Cardiac muscle cell (in vitro differentiated cells and primary cell): ENCODE measurements around the gene HS3ST6. TPM values are rescaled to one million over a fixed set of nuclear protein-coding genes. Genes with fewer than 3 reads are reported as not detected.

Experiments used
- DNase-seq, 2 donors: peaks; one replicate each; pipeline versions ENCODE4 v3.0.0 to v3.0.0-alpha.2; 2010 to 2017; ENCODE audit warnings: low read depth in 1 of 2, low spot score in 1 of 2
- H3K27ac ChIP-seq: fragments of 200-600 bp; sonication (generic); 2 replicates; pipeline ENCODE4 v1.5.1; 2016
- H3K27me3 ChIP-seq: fragments of 200-600 bp; sonication (generic); 2 replicates; pipeline ENCODE4 v1.6.0; 2016; ENCODE audit warnings: control low read depth
- H3K36me3 ChIP-seq: fragments of 200-600 bp; sonication (generic); 2 replicates; pipeline ENCODE4 v1.5.1; 2016; ENCODE audit warnings: control low read depth
- H3K4me1 ChIP-seq: fragments of 200-600 bp; sonication (generic); 2 replicates; pipeline ENCODE4 v1.8.1; 2017; ENCODE audit warnings: low read depth, mild to moderate bottlenecking, mixed run types
- H3K4me3 ChIP-seq: fragments of 200-600 bp; sonication (generic); 2 replicates; pipeline ENCODE4 v1.5.1; 2016; ENCODE audit warnings: mild to moderate bottlenecking
- H3K9me3 ChIP-seq: fragments of 200-600 bp; sonication (generic); 2 replicates; pipeline ENCODE4 v1.5.1; 2017; ENCODE audit warnings: low read depth, mild to moderate bottlenecking, control low read depth
- polyA plus RNA-seq: library from polyadenylated mRNA; unstranded; fragments of >200 nt; fragmentation: Nextera tagmentation; extraction: Ambion mirVana; gene quantifications from 2 replicates; pipeline ENCODE4 v1.2.1, GENCODE V29; 2016
- total RNA-seq: library from RNA; depleted of rRNA; stranded (reverse); fragments of >200 nt; gene quantifications from 2 replicates; pipeline ENCODE4 v1.2.3, GENCODE V29; 2016
- TF ChIP-seq, protein P1 (sequence below): IDR thresholded peaks from 2 replicates; pipeline ENCODE4 v1.5.1; 2012; ENCODE audit warnings: low read depth, mild to moderate bottlenecking, low read length

The HS3ST6 gene
- total and polyA plus RNA-seq, 2 experiments from 2014 or later = not detected

DNA sequence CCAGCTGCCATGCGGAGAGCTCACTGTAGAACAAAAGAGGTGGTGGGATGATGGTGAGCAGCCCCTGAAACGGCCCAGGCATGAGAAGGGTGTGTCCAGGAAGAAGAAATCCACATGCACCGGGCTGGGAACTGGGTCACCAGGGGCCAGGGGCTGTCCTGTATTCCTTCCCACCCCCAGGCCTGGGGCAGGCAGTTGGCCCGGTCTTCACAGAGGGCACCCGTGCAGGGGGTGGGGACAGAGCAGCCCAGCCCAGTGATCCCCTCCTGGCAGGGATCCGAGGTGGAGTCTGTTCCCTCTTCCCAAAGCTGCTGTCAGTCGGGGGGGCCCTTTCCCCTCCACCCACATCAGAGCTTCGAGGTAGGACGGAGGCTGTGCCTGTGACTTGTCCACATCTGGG is 9.2 kb downstream of the HS3ST6 start:
- no peak overlapping the region for H3K27ac ChIP-seq
- no peaks in the 10 kb centered on the region for H3K4me1 ChIP-seq
- H3K27me3 ChIP-seq = peaks cover under 1% of the 10 kb centered on the region
- no peaks in the 10 kb centered on the region for H3K36me3 ChIP-seq
- H3K4me3 ChIP-seq = no peak overlapping the region
- TF ChIP-seq, protein P1, sequence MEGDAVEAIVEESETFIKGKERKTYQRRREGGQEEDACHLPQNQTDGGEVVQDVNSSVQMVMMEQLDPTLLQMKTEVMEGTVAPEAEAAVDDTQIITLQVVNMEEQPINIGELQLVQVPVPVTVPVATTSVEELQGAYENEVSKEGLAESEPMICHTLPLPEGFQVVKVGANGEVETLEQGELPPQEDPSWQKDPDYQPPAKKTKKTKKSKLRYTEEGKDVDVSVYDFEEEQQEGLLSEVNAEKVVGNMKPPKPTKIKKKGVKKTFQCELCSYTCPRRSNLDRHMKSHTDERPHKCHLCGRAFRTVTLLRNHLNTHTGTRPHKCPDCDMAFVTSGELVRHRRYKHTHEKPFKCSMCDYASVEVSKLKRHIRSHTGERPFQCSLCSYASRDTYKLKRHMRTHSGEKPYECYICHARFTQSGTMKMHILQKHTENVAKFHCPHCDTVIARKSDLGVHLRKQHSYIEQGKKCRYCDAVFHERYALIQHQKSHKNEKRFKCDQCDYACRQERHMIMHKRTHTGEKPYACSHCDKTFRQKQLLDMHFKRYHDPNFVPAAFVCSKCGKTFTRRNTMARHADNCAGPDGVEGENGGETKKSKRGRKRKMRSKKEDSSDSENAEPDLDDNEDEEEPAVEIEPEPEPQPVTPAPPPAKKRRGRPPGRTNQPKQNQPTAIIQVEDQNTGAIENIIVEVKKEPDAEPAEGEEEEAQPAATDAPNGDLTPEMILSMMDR = no peak
- no peaks in the 10 kb centered on the region for H3K9me3 ChIP-seq
- DNase-seq = no peak

DNA sequence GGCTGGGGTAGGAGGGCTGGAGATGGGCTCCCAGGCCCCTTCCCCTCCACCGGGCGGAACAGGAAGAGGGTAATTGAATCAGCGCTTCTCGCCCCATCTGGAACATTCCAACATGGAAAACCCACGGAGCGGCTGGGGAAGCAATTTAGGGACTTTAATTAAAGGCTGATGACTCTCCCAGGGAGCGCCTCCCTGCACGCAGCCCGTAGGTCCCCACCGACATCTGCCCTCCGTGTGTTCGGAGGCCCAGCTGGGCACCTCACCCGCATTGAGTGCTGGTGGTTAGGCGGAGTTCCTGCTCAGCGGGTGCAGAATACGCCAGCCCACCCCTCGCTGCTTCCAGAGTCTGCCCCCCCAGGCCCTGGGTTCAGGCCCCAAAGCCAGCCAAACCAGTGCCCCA is 10.0 kb downstream of the HS3ST6 start:
- Histone ChIP-seq H3K4me1 (no peaks in the 10 kb centered on the region), H3K36me3 (no peaks in the 10 kb centered on the region)

DNA sequence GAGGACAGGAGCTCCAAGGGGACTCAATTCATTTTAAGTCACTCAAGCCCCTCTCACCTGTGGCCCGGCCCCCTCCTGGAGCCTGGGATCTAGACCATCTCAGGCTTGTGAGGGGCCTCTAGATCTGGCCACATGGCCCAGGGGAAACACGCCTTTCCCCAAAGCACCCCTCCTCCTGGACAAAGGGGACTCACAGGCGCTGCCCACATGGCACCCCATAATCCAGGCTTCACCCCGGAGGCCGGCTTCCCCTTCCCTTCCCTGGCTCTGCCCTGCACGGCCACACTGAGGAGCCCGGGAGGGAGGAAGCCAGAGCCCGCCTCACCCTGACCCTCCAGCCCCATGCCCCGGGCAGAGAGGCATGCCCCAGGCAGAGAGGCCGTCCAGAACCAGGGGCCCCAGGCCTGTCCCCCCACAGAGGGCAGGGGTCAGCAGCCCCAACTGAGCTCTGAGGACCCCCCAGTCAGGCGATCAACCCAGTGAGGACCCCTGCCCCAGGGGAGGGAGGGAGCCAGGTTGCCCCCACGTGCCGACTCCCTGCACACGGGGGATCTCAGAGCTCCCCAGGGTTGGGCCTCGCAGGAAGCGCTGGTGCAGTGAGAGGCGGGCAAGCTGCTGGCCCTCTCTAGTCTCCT is 10.9 kb downstream of the HS3ST6 start:
- H3K9me3 ChIP-seq = no peaks in the 10 kb centered on the region
- no peaks in the 10 kb centered on the region for H3K36me3 ChIP-seq
- no peak overlapping the region for H3K27ac ChIP-seq
- H3K4me1 ChIP-seq = no peaks in the 10 kb centered on the region
- TF ChIP-seq, protein P1 = no peak
- DNase-seq = no peak
- no peak overlapping the region for H3K4me3 ChIP-seq
- no peaks in the 10 kb centered on the region for H3K27me3 ChIP-seq

More for the DNA sequence above, 10.0 kb downstream of the HS3ST6 start:
- no peaks in the 10 kb centered on the region for H3K9me3 ChIP-seq
- DNase-seq = no peak
- TF ChIP-seq, protein P1 = no peak
- no peak overlapping the region for H3K4me3 ChIP-seq
- H3K27me3 ChIP-seq = no peaks in the 10 kb centered on the region
- no peak overlapping the region for H3K27ac ChIP-seq

DNA sequence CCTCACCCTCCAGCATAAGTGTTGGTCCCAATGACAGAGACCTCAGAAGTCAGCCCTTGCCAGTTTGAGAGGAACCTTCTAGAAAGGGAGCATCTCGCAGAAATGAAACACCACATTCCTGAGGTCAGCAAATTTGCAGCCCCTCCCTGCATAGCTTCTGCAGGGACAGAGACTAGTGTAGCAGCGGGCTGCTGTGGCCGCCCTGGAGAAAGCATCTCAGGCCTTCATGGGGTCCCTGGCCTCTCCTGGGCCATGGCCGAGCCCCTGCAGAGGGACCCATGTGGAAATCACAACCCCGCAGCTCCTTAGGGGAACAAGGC is 11.4 kb downstream of the HS3ST6 start:
- TF ChIP-seq, protein P1 = no peak
- Histone ChIP-seq H3K9me3 (no peaks in the 10 kb centered on the region), H3K36me3 (no peaks in the 10 kb centered on the region), H3K27me3 (no peaks in the 10 kb centered on the region), H3K4me3 (no peak overlapping the region), H3K4me1 (no peaks in the 10 kb centered on the region), H3K27ac (no peak overlapping the region)
- DNase-seq = no peak

DNA sequence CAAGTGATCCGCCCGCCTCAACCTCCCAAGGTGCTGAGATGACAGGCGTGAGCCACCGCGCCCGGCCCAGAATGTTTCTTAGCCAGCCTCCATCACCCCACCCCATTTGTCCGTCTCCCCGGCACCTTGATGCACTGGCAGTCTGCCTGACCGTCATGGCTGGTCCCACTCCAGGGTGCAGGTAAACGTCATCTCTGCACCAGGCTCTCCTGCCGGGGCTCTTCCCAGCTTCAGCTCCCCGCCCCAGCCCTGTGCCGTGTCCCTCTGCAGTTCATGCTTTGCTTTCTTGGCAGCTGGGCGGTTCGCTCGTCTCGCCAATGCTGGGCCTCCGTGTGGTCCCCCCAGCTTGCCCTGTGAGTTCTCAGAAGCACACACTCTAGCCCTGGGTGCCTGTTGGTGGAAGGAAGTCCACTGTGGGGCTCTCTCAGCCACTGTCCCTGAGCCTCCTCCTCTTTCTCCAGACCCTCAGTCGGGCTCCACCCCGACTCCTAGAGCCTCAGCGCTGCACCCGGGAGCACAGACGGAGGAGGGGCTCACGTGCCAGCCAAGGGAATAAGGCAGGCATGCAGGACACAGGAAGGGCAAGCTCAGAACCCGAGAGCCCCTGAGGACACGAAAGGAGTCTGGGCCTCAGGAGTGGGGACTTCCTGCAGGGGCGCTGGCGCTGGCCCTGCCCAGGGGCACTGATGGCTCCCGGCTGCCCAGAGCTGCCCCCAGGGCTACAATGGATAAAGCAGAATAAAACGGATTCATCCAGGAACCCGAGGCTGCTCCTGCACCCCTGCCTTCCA is 12.0 kb downstream of the HS3ST6 start:
- Histone ChIP-seq H3K36me3 (no peaks in the 10 kb centered on the region), H3K4me1 (no peaks in the 10 kb centered on the region), H3K27me3 (no peaks in the 10 kb centered on the region), H3K9me3 (no peaks in the 10 kb centered on the region), H3K4me3 (no peak overlapping the region), H3K27ac (no peak overlapping the region)
- TF ChIP-seq, protein P1 = no peak
- DNase-seq = no peak
